Epidermal melanocyte (primary cell): ENCODE data around the gene ELL3.
"Not testable (repeated sequence)": the region's sequence is repeated elsewhere in the genome, so short reads cannot be mapped to it uniquely, and the experiment has no call there.

Experiments
- DNase-seq: peaks from one replicate; pipeline ENCODE4 v3.0.0; 2011; ENCODE audit warnings: low spot score; ENCODE audit not compliant: insufficient read length

Gene ELL3

GRCh38 chr15:43776718-43777266, at the start of gene ELL3:
TSS of gene ELL3 (minus strand) at chr15:43776966. CDS start at chr15:43776901, 65 bp downstream.
- DNase-seq: no peak

DNA sequence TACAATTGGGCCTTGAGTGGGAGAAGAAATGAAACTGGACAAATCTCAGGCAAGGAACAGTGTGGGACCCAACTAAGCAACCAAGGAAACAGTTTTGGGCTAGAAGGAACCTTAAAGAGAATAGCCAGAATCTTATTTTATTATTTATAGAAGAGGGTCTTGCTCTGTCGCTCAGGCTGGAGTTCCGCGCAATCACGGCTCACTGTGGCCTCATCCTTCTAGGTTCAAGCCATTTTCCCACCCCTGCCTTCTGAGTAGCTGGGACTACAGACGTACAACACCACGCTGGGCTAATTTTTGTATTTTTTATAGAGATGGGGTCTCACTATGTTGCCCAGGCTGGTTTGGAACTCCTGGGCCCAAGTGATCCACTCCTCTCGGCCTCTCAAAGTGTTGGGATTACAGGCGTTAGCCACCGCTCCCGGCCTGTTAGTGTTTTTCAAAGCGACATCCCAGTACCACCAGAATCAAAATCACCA, 49.3 kb upstream of the ELL3 start:
- DNase-seq: no peak

GRCh38 chr15:43825305-43825704, 48.5 kb upstream of the ELL3 start:
- not testable (repeated sequence) for DNase-seq

DNA sequence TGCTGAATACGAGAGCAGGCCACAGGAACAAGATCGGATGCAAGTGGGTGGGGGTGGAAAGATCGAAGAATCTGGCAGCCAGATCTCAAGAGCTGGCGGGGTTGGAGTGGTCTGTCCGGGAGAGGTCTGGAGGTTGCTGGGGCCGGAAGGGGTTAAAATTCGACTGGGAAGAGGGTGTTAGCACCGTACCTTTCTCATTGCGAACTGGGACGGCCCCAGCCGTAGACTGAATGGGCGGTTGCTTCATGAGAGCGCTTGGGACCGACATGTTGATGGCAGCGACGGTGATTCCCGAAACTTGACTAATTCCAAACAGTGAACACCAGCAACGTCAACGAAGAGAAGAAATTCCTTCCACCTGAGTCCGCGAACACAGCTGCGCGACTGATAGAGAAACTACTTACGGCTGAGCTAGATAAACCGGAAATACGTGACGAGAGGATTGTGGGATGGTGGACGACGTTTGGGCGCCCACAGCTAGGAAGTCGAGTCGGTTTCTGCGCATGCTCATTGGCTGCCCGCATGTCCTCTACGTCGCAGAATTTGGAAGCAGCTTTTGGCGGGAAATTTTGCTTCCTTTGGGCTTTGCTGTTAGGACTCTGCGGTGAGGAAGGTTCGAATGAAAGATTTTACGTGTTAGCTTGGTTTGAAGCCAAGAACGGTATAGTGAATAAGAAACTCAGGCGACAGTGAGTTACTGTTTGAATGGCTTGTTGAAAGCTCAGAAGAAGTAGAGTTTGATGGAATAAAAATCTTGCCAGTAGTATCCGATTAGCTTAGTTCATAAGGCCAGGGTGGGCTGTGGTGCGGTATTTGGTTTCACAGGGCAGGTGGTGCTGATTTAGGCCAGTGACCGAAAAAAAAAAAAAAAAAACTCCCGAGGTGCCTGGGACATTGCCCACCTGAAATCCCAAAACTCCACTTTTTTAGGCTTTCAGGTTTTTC, 47.8 kb upstream of the ELL3 start, which contains the start of gene MFAP1:
MFAP1 (minus strand) TSS at position 389 of the 945 bp plus-strand sequence; CDS start at position 268, 121 bp downstream.
- peak; percentile 96 for DNase-seq

GRCh38 chr15:43821505-43821904, 44.7 kb upstream of the ELL3 start:
- DNase-seq: no peak

DNA sequence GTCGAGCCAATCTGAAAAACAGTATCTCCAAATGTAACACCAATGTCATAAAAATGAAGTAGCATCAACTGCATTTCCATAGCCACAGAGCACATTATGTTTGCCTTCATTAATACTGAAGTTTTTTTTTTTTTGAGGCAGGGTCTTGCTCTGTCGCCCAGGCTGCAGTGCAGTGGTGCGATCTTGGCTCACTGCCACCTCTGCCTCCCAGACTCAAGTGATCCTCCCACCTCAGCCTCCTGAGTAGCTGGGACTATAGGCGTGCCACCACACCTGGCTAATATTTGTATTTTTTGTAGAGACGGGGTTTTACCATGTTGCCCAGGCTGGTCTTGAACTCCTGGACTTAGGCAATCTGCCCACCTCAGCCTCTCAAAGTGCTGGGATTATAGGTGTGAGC, 38.3 kb upstream of the ELL3 start:
- not testable (repeated sequence) for DNase-seq

GRCh38 chr15:43808960-43809678, 32.4 kb upstream of the ELL3 start:
- DNase-seq: no peak

DNA sequence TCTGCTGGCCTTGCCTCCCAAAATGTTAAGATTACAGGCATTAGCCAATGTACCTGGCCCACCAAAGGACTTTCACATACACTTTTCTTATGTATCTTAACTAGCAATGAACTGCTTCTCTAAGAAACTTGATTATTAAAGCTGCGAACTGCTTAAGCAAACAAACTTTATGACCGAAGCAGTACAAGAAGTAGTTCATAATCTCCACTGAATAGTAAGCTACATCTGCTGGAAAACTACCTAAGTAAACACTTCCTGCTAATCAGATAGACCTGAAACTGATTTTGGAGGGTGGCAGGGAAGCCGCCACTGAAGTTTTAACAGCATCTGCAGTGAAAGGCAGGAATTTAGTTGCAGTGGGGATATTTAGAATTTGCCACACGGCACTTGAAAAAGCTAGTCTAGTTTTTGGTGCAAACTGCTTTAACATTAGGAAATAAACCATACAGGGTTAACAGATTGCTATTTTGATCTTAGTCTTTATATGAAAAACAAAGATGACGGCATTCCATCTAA, 31.7 kb upstream of the ELL3 start:
- DNase-seq: no peak

DNA sequence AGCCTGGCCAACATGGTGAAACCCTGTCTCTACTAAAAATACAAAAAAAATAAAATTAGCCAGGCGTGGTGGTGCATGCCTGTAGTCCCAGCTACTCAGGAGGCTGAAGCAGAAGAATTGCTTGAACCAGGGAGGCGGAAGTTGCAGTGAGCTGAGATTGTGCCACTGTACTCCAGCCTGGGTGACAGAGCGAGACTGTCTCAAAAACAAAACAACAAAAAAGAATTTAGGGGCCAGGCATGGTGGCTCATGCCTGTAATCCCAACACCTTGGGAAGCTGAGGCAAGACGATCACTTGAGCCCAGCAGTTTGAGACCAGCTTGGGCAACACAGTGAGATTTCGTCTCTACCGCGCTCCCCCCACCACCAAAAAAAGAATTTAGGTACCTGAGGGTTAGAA, 25.9 kb upstream of the ELL3 start:
- not testable (repeated sequence) for DNase-seq

- peak; percentile 84 for DNase-seq
These were observed 23.7 kb upstream of the ELL3 start, which contains the start of gene HYPK for GRCh38 chr15:43800286-43801141. TSS of gene HYPK (plus strand) at chr15:43800599. CDS start at chr15:43800623, 24 bp downstream.

DNA sequence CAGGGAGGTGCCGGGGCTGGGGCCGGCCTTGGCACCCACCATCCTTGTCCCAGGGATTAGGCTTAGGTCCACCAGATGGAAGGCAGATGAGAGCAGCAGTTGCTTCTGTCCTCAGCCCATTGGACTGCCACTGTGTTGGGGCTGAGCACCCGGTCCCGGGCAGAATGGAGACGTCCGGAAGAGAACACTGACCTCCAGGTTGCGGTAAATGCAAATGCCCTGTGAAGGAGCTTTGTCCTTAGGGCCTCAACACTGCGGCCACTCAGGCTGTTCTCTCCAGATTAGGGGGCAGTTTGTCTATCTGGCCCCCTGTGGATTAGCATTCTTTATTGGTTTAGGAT, 23.1 kb upstream of the ELL3 start, which contains the start of gene SERINC4:
SERINC4 (minus strand) TSS at position 276 of the 341 bp plus-strand sequence; CDS start at position 42, 234 bp downstream.
- no peak for DNase-seq

GRCh38 chr15:43799209-43799944, 22.6 kb upstream of the ELL3 start:
- no peak for DNase-seq

GRCh38 chr15:43796566-43796965, 19.8 kb upstream of the ELL3 start:
- no peak for DNase-seq

DNA sequence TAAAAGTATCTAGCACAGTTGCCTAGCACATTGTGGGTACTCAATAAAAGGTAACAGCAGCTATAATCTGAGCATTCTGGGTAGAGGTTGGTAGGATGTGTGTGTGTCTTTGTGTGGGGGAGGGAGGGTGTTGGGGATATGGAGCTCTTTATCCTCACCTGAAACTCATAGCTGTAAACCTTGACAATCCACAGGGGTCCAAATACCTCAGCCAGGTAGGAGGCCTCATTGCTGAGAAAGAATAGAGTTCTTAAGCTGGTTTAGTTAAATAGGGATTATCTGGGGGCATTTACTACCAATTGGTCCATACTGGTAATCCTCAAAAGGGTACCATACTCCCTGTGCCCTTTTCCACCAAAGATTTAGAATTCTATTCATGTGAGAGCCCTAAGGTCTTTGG, 19.2 kb upstream of the ELL3 start:
- DNase-seq: no peak

DNA sequence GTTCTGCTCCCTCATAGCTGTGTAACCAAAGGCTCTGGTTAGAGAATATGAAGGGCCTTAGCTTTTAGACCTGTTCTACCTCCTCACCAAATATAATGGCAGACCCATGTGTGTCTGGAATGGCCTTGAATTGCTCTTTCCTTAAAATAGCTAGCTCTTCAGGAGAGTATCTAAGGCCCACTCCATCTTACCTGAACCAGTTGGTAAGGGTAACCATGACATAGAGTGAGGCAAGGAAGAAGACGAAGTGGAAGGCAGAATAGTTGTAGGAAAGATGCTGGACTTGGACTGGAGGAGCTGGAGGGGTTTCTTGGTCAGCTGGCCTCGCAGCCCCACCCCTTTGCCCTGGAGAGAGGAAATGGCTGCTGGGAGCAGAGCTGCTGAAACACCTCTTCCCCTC, 18.4 kb upstream of the ELL3 start:
- no peak for DNase-seq

DNA sequence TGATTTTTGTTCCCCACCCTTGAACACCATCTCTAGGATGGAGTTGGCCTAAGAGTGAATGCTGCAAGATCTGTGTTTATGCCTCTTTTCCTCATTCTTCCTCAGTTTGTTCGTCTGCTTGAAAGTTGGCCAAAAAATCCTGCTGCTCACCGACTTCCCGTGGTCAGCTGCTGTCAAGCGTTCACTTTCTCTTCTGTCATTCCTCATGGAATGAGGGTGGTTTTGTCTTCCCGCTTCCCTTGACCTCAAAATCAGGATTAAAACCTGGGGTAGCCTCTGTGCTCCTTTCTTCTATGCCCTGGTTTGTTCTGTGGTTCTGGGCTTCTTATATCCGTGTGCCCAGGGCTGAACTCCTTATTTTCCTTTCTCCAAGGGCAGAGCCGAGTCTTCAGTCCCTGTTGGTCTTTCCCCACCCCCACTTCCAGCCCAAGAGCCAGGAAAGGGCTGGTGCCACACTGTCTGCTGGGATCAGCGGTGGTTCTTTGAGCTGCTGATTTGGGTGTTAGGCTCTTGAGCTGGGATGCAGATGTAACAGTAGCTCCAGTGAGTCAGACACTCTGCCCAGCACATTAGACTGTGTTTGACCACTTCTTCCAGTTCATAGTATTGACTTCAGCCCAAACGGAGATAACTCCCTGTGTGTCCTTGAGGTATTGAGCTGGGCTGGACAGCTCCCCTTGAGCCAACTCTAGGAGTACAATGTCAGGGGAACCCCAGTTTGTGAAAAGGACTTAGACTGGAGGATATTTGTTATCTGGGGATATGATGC, 17.7 kb upstream of the ELL3 start:
- DNase-seq: no peak

GRCh38 chr15:43793647-43794046, 16.9 kb upstream of the ELL3 start:
- DNase-seq: no peak

DNA sequence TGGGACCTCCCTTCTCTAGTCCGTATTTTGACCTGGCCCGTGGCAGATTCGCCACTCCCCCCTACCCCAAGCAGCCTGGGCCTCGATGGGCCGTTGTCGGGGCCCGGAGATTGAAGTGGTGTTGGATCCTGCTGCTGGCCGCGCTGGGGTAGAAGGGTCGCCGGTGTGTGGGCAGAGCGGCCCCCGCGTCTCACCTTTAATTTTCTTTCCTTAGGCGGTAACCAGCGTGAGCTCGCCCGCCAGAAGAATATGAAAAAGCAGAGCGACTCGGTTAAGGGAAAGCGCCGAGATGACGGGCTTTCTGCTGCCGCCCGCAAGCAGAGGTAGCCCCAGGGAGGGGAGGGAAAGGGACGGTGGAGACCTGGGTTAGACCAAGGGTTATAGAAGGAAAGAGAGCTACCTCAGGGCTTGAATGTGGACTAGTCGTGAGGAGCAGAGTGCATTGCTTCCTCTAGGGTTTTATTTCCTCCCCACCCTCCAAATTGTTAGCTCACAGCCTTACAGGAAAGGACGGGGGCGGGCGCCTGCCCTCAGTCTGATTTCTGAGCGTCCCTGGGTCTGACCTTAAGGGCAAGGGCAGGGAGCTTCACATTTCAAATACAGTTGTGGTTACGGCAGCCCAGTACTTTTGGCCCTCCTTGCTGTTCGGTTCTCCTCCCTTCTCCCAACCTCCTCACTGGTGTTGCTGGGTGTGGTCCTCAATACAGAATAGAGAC, 16.2 kb upstream of the ELL3 start:
- no peak for DNase-seq
